Measurements from ENCODE around the gene MDFI.

Gene MDFI

DNA sequence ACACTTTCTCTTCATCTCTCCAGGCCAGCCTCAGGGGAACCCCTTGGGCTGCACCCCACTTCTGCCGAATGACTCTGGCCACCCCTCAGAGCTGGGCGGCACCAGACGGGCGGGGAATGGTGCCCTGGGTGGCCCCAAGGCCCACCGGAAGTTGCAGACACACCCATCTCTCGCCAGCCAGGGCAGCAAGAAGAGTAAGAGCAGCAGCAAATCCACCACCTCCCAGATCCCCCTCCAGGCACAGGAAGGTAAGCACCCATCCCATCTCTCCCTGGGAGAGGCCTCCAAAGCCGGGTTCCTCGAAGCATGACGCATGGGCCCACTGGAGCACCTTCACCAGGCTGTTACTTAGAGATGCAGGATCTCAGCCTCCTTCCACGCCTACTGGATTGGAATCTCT, 11.3 kb downstream of the MDFI start:
- TF ChIP-seq, protein P1, sequence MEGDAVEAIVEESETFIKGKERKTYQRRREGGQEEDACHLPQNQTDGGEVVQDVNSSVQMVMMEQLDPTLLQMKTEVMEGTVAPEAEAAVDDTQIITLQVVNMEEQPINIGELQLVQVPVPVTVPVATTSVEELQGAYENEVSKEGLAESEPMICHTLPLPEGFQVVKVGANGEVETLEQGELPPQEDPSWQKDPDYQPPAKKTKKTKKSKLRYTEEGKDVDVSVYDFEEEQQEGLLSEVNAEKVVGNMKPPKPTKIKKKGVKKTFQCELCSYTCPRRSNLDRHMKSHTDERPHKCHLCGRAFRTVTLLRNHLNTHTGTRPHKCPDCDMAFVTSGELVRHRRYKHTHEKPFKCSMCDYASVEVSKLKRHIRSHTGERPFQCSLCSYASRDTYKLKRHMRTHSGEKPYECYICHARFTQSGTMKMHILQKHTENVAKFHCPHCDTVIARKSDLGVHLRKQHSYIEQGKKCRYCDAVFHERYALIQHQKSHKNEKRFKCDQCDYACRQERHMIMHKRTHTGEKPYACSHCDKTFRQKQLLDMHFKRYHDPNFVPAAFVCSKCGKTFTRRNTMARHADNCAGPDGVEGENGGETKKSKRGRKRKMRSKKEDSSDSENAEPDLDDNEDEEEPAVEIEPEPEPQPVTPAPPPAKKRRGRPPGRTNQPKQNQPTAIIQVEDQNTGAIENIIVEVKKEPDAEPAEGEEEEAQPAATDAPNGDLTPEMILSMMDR (IDR thresholded peaks at IDR 0.05; ENCODE audit: borderline replicate concordance, insufficient read depth, low read depth, low read length), result no peak
- no peak overlapping the region for H3K4me3 ChIP-seq (ENCODE audit: low read depth, low read length)

DNA sequence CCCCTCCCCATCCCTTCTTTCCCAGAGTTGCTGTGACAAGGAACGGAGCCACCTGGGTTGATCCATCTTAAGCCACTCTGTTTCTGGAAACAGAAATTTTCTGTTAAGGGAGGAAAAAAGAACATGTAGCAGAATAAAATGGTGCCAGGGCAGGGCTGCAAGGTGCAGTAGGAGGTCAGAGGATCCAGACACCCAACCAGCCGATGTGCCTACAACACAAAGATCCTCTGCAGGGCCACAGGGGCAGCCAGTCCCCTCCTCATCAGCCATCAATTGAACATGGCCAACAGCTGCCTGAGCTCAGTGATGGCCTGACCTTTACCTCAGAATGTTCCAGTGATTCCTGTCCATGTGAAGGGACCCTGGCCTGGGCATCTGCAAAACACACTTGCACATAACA, 11.9 kb downstream of the MDFI start:
- TF ChIP-seq, protein P1 (IDR thresholded peaks at IDR 0.05; ENCODE audit: borderline replicate concordance, insufficient read depth, low read depth, low read length), result no peak
- no peak overlapping the region for H3K4me3 ChIP-seq (ENCODE audit: low read depth, low read length)

DNA sequence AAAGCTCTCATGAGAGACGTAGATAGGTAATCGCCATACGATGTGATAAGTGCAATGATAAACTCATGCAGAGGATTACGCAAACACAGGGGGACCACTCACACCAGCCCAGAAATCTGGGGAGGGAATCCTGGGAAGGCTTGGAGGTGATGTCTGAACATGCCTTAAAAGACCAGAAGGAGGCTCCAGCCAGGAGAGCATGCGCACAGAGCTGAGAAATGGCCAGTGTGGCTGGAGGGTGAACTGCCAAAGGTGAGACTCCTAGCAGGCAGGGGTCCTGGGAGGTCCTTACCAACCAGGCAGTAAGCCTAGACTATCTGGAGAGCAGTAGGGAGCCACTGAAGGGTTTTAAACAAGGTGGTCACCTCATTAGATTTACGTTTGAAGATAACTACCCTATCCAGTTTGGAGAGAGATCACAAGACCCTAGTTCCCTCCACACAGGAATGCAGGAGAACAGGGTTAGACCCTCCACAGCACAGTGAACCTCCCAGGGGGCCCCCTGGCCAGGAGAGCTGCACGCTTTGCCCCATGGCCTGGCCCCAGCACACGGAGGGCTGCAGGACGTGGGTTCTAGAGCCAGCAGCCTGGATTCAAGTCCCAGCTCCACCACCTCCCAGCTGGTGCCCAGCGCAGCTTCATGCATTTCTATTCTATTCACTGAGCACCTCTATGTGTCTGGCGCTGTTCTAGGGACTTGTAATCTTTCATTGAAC, 13.1 kb downstream of the MDFI start:
- TF ChIP-seq, protein P1 (IDR thresholded peaks at IDR 0.05; ENCODE audit: borderline replicate concordance, insufficient read depth, low read depth, low read length), result no peak
- H3K4me3 ChIP-seq (ENCODE audit: low read depth, low read length), result no peak overlapping the region

DNA sequence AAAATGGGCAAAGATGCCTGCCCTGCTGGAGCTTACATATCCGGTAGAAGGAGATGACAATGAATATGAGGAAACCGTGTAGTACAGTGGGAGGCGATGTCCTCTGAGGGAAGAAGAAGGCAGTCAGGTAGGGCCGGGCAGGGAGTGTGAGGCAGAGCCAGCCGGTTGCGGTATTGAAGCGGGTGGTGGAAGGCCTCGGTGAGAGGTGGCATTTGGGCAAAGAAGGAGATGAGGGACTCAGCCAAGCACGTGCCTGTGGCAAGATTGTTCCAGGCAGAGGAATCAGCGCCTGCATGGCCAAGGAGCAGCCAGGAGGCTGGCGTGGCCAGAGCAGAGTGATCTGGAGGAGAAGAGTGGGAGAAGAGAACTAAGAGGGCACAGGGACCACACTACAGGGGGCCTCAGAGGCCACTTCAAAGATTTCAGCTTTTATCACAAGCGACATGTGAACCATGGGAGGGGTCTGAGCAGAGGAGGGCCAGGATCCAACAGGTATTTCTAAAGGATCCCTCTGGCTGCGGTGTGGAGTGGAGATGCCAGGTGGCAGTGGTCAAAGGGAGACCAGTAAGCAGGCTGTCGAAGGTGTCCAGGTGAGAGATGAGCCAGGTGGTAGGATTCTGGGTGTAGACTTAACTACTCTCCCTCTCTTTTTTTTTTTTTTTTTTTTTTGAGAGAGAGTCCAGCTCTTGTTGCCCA, 13.8 kb downstream of the MDFI start:
- TF ChIP-seq, protein P1 (IDR thresholded peaks at IDR 0.05; ENCODE audit: borderline replicate concordance, insufficient read depth, low read depth, low read length), result no peak
- H3K4me3 ChIP-seq (ENCODE audit: low read depth, low read length), result no peak overlapping the region

DNA sequence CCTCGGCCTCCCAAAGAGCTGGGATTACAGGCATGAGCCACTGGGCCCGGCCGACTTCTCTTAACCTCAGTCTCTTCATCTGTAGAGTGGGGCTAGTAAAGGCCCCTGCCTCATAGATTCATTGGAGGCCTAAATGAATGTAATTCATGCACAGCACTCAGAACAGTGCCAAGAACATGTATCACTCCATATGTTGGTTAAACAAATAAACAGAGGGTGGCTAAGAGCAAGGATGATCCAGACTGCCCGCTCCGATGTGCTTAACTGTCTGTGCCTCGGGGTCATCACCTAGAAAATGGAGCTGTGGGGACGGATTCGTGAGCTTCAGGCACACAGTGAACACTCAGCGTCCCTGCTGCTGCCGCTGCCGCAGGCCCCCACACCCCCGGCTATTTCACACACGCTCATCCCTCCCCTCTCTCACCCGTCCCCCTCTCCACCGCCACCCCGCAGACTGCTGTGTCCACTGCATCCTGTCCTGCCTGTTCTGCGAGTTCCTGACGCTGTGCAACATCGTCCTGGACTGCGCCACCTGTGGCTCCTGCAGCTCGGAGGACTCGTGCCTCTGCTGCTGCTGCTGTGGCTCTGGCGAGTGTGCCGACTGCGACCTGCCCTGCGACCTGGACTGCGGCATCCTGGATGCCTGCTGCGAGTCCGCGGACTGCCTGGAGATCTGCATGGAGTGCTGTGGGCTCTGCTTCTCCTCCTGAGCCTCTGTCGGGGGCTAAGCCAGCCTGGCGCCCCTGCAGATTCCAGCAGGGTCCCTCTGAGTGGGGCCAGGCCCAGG, 14.8 kb downstream of the MDFI start:
- TF ChIP-seq, protein P1 (IDR thresholded peaks at IDR 0.05; ENCODE audit: borderline replicate concordance, insufficient read depth, low read depth, low read length), result no peak
- no peak overlapping the region for H3K4me3 ChIP-seq (ENCODE audit: low read depth, low read length)

DNA sequence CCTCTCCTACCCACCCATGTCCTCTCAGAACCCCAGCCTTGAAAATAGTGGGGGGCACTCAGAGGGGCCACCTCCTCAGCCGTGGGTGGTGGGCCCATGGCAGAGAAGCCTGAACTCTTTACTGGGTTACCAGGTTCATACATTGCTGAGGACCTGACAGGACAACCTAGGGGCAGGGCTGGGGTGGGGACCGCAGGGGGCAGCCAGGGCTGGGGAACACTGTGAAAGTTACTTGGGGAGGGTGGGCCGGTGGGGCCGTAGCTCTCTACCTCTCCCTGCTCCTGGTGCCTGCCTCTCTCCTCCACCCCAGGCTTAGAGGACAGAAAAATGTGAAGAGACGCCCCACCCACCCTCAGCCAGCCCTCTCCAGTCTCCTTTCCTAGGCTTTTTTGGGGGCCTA, 15.4 kb downstream of the MDFI start:
- TF ChIP-seq, protein P1 (IDR thresholded peaks at IDR 0.05; ENCODE audit: borderline replicate concordance, insufficient read depth, low read depth, low read length), result no peak
- H3K4me3 ChIP-seq (ENCODE audit: low read depth, low read length), result no peak overlapping the region

Data from GM12875 (cell line).